Gastrocnemius medialis (tissue), 4 donors: ENCODE data around the gene SLC35E1. TPM values are rescaled to one million over a fixed set of nuclear protein-coding genes. Genes with fewer than 3 reads are reported as not detected.

Source experiments
- ATAC-seq, 2 donors: fragments of 150-250 bp; one replicate each; pipeline ENCODE4 v1.9.1; 2016
- DNase-seq, 2 donors: peaks; one replicate each; pipeline ENCODE4 v3.0.0-alpha.2; 2019
- H3K27ac ChIP-seq, 4 donors: fragments of 200-600 bp; sonication (generic); 1 replicate in 1 of 4; 2 replicates in 3 of 4; pipeline ENCODE4 v1.5.1; 2016 to 2018; ENCODE audit warnings: mild to moderate bottlenecking in 2 of 4, moderate library complexity in 1 of 4
- H3K27me3 ChIP-seq, 3 donors: fragments of 200-600 bp; sonication (generic) in 2 of 3; 1 replicate in 1 of 3; 2 replicates in 2 of 3; pipeline versions ENCODE4 v1.5.1 to v1.6.0; 2016 to 2019; ENCODE audit warnings: mild to moderate bottlenecking in 1 of 3, moderate library complexity in 1 of 3
- H3K36me3 ChIP-seq, 2 donors: fragments of 200-600 bp; sonication (generic) in 1 of 2; one replicate each; pipeline ENCODE4 v1.5.1; 2017 to 2018
- H3K4me1 ChIP-seq, 2 donors: fragments of 200-600 bp; sonication (generic) in 1 of 2; one replicate each; pipeline ENCODE4 v1.5.1; 2016 to 2017; ENCODE audit warnings: mild to moderate bottlenecking in 2 of 2
- H3K4me3 ChIP-seq, 4 donors: fragments of 200-600 bp; sonication (generic) in 3 of 4; 1 replicate in 1 of 4; 2 replicates in 3 of 4; pipeline ENCODE4 v1.5.1; 2016 to 2019; ENCODE audit warnings: mild to moderate bottlenecking in 2 of 4
- H3K9me3 ChIP-seq, 3 donors: fragments of 200-600 bp; sonication (generic) in 2 of 3; 1 replicate in 1 of 3; 2 replicates in 2 of 3; pipeline ENCODE4 v1.5.1; 2016 to 2019
- CTCF ChIP-seq, 5 experiments: fragments of 450-650 bp in 3 of 5; fragments of 200-600 bp in 2 of 5; sonication (generic) in 2 of 5; IDR thresholded peaks in 4 of 5; conservative IDR thresholded peaks in 1 of 5; 1 replicate in 4 of 5; 2 replicates in 1 of 5; pipeline ENCODE4 v1.5.1; 2016 to 2019; ENCODE audit warnings: antibody characterized with exemption in 5 of 5, mild to moderate bottlenecking in 3 of 5, moderate library complexity in 3 of 5
- POLR2A ChIP-seq, 2 donors: fragments of 450-650 bp; IDR thresholded peaks; one replicate each; pipeline ENCODE4 v1.6.1; 2017; ENCODE audit warnings: antibody characterized with exemption in 2 of 2, mild to moderate bottlenecking in 2 of 2, moderate library complexity in 2 of 2
- in situ Hi-C, 4 donors: fragments of 200-750 bp; cut with MboI; loops; one replicate each; pipeline versions ENCODE4 v1.15.0 to v1.8.0; 2017; ENCODE audit warnings: low sequenced_read_pairs in 4 of 4
- intact Hi-C: fragments of 100-400 bp; cut with DNase I; formaldehyde crosslinking; loops from one replicate; pipeline ENCODE4 v1.15.1; 2023; ENCODE audit warnings: low total_unique reads
- total RNA-seq, 4 donors: library from RNA; depleted of rRNA; stranded (reverse); fragments of >200 nt; gene quantifications; one replicate each; pipeline versions ENCODE4 v1.1.0 to v1.2.3, GENCODE V29; 2016

Gene SLC35E1
- total RNA-seq = 10 to 100 TPM; 24.1 to 60.3 (median 40.1) TPM

GRCh38 chr19:16572332-16573211 is at the start of gene SLC35E1:
Gene SLC35E1 (minus strand): TSS chr19:16572415. CDS start chr19:16572364, 51 bp downstream.
- peak; percentile 94 to 97 for DNase-seq
- ATAC-seq = peak; percentile 82 to 88
- no peaks in the 10 kb centered on the region for H3K9me3 ChIP-seq
- no peaks in the 10 kb centered on the region for H3K27me3 ChIP-seq
- TF ChIP-seq POLR2A (IDR thresholded peaks at IDR 0.05) = peak; percentile 88 to 89
- no peak for TF ChIP-seq CTCF (IDR thresholded peaks at IDR 0.05 in 4 of 5, conservative IDR thresholded peaks at IDR 0.05 in 1 of 5)
- H3K27ac ChIP-seq = peak within 1 kb of the TSS; percentile 90 to 97 (median 95)
- H3K4me3 ChIP-seq = peak within 1 kb of the TSS; percentile 64 to 82 (median 82)
- in situ Hi-C loops = loop anchor here in 1 of 4 donors (25.0 kb wide), 1 partner anchor 265 kb away; the partner anchor contains the start of gene SIN3B
- peaks cover 48 to 57% of the 10 kb centered on the region in 2 donors for H3K4me1 ChIP-seq
- H3K36me3 ChIP-seq = peaks cover 0 to 20% of the 10 kb centered on the region in 2 donors
- intact Hi-C loops = loop anchor here (1.0 to 2.0 kb wide), 3 partner anchors 30 to 88 kb away; partner anchors contain the start of genes CHERP, MED26, SMIM7 and TMEM38A

DNA sequence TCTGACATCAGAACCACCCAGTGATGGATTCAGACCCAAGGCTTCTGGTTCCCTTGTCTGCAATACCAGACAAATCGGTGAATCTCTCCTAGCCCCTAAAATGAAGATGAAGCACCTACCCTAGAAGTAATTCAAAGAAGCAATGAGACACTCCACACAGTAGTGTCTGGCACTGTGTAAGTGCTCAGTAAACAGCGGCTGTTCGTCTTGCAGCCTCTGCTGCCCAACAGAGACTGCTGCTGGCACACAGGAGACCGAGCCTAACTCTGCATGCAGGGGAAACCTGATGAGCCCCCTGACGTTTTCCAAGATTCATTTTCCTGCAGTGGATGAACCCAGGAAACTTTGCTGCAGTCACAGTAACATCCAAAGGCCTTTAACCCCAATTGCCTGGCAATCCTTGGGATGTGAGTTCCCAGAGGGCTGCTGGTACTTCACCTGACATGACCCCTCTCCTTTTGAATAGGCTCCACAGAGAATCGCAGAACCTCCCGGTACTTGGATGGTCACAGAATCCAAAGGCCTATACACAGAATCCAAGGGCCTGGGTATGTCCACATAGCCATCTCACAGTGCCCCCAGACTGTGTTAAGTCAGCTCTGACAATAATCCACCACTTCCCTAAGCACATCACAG is 49.1 kb upstream of the SLC35E1 start:
- intact Hi-C loops = no loop called here

DNA sequence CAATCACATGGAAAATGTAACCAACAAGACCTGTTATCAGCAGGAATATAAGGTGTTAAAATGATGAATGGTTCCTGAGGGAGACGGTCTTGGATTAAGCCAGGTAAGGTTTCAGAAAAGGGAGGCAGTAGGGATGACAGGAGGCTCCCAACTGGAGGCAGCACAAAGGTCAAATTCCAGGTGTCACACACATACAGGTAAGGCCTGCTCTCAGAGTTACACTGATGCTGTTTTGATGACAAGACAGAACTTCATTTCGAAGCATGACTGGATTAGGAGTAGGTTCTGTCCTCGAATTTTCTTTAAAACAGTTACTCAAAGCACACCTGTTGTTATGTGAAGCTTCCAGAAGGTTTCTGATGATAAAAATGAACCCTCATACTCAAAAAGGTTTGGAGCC is 48.4 kb upstream of the SLC35E1 start:
- H3K9me3 ChIP-seq = no peaks in the 10 kb centered on the region
- H3K27me3 ChIP-seq = no peaks in the 10 kb centered on the region
- in situ Hi-C loops = no loop called here
- DNase-seq (no peak), ATAC-seq (no peak)
- no peak overlapping the region for H3K4me3 ChIP-seq
- peak overlapping the region; percentile 70 to 83 (median 78) for H3K27ac ChIP-seq
- intact Hi-C loops = no loop called here
- no peaks in the 10 kb centered on the region for H3K36me3 ChIP-seq
- H3K4me1 ChIP-seq = peaks cover 67 to 95% of the 10 kb centered on the region in 2 donors
- TF ChIP-seq POLR2A (IDR thresholded peaks at IDR 0.05) (no peak), CTCF (IDR thresholded peaks at IDR 0.05 in 4 of 5, conservative IDR thresholded peaks at IDR 0.05 in 1 of 5) (no peak)

More for the DNA sequence above, 49.1 kb upstream of the SLC35E1 start:
- ATAC-seq = no peak
- Histone ChIP-seq H3K4me1 (peaks cover 69 to 97% of the 10 kb centered on the region in 2 donors), H3K4me3 (no peak overlapping the region), H3K27me3 (no peaks in the 10 kb centered on the region), H3K27ac (peak overlapping the region; percentile 70 to 83 (median 78)), H3K36me3 (no peaks in the 10 kb centered on the region), H3K9me3 (no peaks in the 10 kb centered on the region)
- TF ChIP-seq CTCF (IDR thresholded peaks at IDR 0.05 in 4 of 5, conservative IDR thresholded peaks at IDR 0.05 in 1 of 5) (no peak), POLR2A (IDR thresholded peaks at IDR 0.05) (no peak)
- in situ Hi-C loops = no loop called here
- DNase-seq = no peak

DNA sequence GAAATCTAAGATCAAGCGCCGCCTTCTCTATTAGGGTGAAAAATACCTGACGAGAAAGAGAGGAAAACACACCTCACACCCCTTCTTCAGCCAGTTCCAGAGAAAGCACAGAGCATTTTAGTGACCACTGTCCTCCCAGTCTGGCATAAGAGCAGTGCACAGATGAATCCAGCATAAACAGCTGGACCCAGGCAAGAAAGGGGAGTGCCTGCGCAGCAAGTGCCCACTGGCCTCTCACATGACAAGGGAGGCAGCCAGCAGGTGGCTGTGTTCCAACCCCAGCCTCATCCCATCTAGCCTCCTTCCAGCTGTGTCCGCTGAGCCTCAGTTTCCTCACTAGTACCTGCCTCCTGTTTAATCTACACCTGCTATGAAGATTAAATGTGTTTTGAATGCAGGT is 47.8 kb upstream of the SLC35E1 start:
- no peaks in the 10 kb centered on the region for H3K27me3 ChIP-seq
- peak overlapping the region; percentile 70 to 83 (median 78) for H3K27ac ChIP-seq
- H3K9me3 ChIP-seq = no peaks in the 10 kb centered on the region
- TF ChIP-seq POLR2A (IDR thresholded peaks at IDR 0.05) (no peak), CTCF (IDR thresholded peaks at IDR 0.05 in 4 of 5, conservative IDR thresholded peaks at IDR 0.05 in 1 of 5) (no peak)
- peak; percentile 64 to 67 for ATAC-seq
- H3K36me3 ChIP-seq = no peaks in the 10 kb centered on the region
- in situ Hi-C loops = no loop called here
- H3K4me1 ChIP-seq = peaks cover 61 to 90% of the 10 kb centered on the region in 2 donors
- DNase-seq = peak in 1 of 2 donors; percentile 64
- H3K4me3 ChIP-seq = peak overlapping the region in 1 of 4 donors; percentile 2
- intact Hi-C loops = no loop called here
